Right ventricle myocardium inferior (tissue), 1 donor: ENCODE results near the gene IFT122. TPM values are rescaled to one million over a fixed set of nuclear protein-coding genes. Genes with fewer than 3 reads are reported as not detected.

Experiments used
- ATAC-seq: fragments of 200-7000 bp; cut with Tn5 transposase; one replicate; pipeline ENCODE4 v1.9.1; 2020; ENCODE audit warnings: mild to moderate bottlenecking, moderate library complexity
- DNase-seq: peaks from one replicate; pipeline ENCODE4 v3.0.0; 2021; ENCODE audit errors: missing footprints
- intact Hi-C: fragments of 100-400 bp; cut with DNase I; formaldehyde crosslinking; loops from one replicate; pipeline ENCODE4 v1.11.0; 2022
- total RNA-seq: library from RNA; stranded (reverse); fragmentation: NEBNext Ultra II Directional; extraction: Animal tissue kit (Norgen Biotek cat#: 25700); gene quantifications from one replicate; pipeline ENCODE4 v1.2.1, GENCODE V29; 2021
- donor health status: DM: no; HTN: yes; CAD: no; lungs with severe emphysema.

The IFT122 gene
- total RNA-seq, 1 donor from 2014 or later = 19.7 TPM

DNA sequence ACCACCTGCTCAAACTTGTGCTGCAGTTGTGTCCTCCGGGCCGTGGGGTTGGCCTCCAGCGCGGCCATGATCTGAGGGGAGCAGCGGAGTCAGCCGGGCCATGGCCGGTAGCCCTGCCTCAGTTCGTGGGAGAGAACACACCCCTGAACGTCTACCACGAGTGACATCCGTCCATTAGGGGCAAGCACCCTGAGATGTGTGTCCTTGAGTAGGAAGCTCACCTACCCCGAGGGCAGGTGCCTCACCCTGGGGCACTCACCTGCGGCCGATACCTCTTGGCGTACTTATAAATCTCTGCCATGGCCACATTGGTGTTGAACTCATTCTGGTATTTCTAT is 116.3 kb downstream of the IFT122 start:
- DNase-seq (peak; percentile 51), ATAC-seq (no peak)
- intact Hi-C loops = no loop called here

DNA sequence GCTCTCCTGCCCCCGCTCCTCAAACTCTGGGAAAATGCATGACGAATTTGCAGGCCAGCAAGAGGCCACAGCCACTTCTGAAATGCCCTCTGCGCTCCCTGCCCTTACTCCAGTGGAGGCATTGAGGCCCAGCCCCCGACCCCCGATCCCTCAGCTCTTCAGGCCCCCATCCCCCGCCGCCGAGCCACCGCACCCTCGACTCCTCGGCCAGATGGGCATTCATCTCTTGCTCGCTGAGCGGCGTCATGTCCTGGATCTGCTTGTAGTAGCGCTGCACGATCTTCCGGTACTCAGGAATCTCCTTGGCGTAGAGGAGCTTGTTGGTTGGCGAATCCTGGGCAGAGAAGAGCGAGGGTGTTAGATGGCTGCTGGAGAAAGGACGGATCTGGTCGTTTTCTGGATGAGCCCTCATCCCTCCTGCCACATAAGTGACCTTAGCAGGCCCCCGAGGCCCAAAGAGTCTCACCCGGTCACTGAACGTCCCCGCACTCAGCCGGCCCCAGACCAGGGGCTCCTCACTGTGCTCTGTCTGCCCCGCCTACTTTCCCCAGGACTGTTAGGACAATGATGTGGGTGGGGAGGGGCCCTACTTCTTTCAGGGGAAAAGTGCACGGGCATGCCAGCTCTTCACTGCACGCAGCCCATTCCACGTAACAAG is 117.0 kb downstream of the IFT122 start:
- no peak for ATAC-seq
- intact Hi-C loops = no loop called here
- DNase-seq = peak; percentile 68

DNA sequence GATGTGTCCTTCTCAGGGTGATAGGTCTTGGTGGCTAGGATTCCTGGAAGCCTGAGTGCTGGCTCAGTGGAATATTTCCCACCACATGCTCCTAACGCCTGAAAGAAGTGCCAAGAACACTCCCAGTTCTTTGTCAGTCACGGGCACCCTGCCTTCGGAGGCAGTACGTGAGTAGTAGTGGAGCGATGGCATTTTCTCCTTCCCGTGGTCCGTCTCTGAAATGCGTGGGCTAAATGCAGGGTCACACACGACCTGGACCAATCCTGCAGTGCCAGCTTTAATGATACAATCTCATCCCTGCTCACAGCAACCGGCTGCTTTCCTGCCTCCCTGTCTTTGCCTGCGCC is 117.5 kb downstream of the IFT122 start:
- peak; percentile 72 for DNase-seq
- peak; percentile 35 for ATAC-seq
- intact Hi-C loops = no loop called here

DNA sequence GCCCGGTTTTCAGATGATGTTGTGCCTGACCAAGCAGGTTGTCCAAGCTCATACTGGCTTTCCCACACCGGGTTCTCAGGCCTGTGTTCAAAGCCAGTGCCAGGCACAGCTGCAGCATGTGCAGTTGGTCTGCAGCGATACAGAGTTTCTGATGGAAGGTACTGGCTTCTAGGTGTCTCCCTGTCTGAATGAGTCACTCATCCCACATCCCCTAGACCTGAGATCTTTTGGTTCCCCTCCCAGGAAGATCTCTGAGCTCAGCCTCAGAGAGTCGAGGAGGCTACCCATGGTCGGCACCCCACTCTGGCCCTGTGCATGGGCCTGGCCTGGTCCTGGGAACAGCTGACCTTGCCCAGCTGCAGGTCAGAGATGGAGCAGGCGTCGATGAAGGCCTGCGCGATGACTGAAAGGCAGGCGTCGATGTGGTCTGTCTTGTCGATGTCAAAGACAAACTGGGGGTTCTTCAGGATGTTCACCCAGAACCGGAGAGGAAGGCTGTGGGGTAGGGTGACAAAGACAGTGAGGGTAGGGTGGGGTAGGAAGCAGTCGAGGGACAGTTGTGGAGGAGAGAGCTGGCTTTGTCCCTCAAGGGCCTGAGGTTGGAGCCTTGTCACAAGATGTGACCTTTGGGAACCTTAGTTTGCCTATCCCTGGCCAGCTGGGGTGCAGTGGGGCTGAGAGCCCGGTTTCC is 118.2 kb downstream of the IFT122 start:
- peak; percentile 43 for DNase-seq
- intact Hi-C loops = no loop called here
- ATAC-seq = no peak

DNA sequence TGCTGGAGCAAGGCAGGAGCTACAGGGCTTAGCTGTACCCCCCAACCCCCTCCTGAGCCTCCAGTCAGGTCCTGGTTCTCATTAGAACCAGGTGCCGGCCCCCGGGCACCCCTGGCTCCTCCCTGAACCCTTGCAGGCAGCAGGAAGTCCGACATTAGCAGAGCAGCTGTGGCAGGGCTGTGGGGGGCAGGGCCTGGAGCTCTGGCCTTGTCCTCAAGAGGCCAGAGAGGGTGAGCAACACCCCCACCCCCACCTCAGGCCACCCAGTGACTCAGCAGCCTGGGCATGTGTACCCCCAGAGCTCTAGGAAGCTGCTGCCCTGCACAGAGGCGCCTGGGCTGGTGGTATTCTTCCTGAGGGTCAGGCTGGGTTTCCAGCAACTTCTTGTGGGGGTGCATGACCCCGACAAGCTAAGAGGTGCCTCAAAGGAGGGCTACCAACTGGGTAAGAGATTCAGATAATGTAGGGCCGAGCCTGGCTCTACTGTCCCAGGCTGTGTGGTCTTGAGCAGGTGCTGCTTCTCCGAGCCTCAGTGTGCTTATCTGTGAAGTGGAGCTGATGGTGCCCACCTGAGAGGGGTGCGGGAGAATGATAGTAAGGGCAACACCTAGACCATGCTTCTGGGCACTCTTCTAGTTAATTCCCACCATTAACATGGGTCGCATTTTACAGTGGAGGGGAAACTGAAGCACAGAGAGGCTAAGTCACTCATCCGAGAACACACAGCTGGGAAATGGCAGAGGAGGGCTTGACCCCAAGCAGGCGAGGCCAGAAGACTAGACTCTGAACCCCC is 118.9 kb downstream of the IFT122 start:
- peak; percentile 37 for DNase-seq
- intact Hi-C loops = no loop called here
- ATAC-seq = no peak

DNA sequence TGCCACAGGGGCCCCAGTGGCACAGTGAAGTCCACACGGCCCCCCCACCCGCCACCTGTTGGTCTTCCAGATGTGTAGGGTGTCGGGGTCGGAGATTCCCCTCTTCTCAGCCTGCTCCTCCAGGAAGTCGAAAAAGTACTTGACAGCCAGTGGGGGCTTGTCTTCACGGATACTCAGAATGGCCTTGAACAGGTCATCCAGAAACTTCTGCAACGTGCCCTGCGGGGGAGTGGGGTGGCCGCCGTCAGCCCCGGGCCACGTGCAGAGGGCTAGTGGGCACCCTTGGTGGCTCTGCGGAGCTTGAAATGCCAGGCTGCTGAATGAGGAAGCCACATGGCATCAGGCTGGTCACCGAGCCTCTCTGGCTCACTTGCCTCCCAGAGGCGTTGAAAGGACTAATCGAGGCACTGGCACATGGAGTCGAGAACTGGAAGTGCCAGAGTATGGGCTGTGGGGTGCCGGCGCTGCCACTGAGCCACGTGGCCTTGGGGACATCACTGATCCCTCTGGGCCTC is 119.6 kb downstream of the IFT122 start:
- intact Hi-C loops = loop anchor here (2.0 kb wide), 3 partner anchors 45 to 67 kb away; no protein-coding TSS in a partner anchor
- ATAC-seq (no peak), DNase-seq (peak; percentile 55)

DNA sequence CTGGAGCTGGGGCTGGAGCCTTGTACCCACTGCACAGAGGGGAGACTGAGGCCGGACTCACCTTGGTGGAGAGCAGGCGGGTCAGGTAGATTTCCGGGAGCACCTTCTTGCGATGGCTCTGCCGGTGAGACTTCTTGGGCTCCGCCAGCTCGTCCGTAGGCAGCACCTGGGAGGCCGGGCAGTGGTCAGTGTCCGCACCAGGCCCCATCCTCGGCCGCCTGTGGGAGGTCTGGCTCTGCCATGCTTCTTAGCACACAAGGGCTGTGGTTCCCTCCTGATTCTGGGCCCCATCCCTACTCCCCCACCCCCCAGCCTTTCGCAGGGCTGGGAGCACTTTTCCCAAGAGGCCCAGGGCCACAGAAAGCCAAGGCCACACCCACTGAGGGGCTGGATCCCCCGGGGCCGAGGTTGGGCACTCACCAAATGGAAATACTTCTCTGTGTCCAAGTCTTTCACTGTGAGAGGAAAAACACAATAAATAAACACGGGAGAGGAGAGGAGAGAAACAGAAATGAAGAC is 120.3 kb downstream of the IFT122 start:
- DNase-seq (no peak), ATAC-seq (peak; percentile 7)
- intact Hi-C loops = loop anchor here (2.0 kb wide), 3 partner anchors 44 to 66 kb away; no protein-coding TSS in a partner anchor

DNA sequence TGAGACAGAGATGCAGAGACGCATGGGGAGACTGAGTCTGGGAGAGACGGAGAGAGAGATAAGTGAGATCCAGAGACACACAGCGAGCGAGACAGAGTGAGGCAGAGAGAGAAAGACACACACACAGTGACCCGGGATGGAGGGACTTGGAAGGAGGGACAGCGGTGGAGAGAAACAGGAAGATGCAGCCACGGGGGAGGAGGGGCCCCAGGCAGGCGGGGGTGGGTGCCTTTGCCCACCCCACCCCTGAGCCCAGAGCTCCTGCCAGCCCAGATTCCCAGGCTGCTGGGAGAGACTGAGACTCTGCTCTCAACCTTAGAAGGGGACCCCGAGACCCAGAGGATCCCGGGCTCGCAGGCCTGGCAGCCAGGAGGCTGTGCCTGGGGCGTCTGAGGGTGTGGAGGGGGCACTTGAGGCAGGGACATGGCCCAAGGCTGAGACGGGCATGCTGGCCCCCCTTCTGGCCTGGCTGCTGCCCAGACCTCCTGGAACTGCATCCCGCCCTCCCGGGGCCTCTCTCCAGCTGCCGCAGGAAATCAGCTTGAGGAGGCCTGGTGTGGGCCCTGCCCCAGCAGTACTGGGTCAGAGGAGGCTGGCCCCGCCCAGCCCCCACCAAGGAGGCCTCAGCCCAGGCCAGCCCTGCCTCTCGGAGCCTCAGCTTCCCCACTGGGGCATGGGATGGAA is 121.0 kb downstream of the IFT122 start:
- peak; percentile 86 for ATAC-seq
- intact Hi-C loops = loop anchor here (2.0 kb wide), 3 partner anchors 44 to 66 kb away; no protein-coding TSS in a partner anchor
- DNase-seq = peak; percentile 90

DNA sequence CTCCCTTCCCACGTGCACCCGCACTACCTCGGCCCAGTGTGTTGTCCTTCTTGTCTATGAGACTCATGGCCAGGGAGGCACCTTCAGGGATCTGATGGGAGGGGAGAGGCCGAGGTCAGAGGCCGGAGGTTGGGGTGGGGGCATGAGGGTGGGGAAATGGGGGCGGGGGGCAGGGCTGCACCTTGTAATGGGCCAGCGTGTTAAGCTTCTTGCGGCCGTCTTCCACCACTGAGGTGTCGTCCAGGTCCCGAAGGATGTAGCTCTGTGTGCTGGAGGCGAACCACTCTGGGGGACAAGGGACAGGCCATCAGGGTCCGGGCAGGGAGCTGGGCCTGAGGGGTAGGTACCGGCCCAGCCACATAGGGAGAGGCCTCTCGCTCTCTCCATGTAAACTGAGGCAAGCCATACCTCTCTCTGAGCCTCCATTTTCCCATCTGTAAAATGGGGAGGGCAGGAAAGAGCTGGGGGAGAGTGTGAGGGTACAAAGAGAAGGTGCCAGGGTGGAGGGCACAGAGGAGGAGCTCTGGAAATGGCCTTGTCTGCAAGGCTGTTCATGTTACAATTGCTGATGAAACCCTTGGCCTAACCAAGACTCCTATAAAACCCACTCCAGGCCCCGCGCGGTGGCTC is 121.7 kb downstream of the IFT122 start:
- ATAC-seq (no peak), DNase-seq (no peak)
- intact Hi-C loops = loop anchor here (2.0 kb wide), 3 partner anchors 43 to 65 kb away; no protein-coding TSS in a partner anchor

DNA sequence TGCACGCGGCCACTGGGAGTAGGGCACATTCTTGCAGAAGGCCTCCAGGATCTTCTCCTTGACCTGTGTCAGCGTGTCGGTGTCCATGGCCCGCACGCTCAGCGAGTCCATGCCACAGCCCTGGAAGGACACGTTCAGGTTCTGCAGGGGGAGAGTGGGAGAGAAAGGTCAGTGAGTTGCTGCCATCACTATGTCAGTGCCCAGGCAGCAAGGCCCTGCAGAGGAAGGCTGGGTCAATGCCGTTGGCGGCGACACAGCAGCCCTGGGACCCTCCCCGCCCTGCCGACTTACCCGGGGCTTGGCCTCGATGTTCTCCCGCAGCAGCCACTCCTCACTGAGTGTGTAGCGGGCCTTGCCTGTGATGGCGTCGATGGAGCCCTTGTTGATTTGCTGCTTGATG is 122.8 kb downstream of the IFT122 start:
- DNase-seq (no peak), ATAC-seq (no peak)
- intact Hi-C loops = no loop called here

DNA sequence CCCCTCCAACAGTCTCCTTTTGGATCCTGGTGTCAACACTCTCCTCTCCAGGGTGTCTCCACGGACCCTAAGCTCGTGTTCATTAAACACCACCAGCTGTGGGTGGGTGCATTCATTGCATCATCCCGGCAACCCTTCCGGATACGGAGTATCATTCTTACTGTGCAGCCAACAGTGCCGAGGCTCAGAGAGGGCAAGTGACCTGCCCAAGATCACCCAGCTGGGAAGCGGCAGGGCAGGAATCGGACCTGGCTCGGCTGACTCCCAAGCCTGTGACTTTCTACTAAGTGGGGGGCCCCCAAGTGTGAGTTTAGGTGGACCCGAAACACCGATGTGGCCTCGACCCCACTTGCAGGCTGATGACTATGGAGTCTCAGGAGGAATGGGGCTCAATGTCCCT is 123.3 kb downstream of the IFT122 start:
- ATAC-seq (no peak), DNase-seq (no peak)
- intact Hi-C loops = no loop called here

DNA sequence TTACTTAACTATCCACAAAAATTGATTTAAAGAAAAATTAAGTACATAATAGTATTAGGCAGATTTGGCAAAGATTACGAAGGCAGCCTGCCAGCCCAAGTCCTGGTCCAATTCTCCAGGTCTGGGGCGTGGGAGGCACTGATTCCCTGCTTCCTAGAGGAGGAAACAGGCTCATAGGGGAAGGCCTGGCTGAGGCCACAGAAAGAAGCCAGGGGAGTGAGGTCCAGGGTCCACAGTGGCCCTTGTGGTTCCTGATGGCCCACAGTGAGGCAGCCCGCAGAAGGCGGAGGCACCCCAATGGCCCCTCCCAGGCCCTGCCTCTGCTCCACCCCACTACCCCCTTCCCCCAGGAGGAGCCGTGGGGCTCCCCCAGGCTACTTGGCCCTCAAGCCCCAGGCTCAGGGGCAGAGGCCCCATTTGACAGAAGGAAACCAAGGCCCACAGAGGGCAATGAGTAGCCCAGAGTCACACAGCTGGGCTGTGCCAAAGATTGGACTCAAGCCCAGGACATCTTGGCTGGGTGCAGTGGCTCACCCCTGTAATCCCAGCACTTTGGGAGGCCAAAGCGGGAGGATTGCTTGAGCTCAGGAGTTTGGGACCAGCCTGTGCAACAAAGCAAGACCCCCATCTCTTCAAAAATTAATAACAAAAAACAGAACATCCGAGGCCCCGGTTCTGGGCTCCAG is 124.0 kb downstream of the IFT122 start:
- ATAC-seq (no peak), DNase-seq (no peak)
- intact Hi-C loops = no loop called here

DNA sequence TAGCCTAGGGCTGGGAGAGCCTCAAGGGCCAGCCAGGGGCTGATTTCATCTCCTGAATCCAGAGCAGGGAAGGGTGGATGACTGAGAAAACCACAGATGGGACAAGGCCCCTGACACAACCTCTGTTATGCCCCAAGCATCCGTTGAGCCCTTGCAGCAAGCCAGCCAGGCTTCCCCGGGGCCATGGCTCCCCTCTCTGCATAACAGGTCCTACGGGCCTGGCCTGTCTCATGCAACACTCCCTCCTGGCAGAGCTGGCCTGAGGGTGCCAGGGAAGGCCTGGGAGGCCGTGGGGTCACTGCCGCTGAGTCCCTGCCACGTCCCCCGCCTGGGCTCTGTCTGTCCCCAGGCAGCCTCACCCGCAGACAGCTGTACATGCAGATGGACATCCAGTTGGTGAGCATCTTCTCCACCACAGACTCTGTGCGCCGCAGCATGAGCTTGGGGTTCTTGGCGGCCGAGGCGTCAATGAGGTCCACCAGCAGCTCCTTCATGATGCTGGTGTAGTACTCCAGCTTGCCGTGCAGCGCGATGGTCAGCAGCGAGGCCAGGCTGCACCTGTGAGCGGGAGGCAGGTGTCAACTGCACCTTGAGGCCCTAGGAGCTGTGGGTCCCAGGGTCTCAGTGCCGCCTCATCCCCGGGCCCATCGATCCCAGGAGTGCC is 125.1 kb downstream of the IFT122 start:
- DNase-seq = no peak
- intact Hi-C loops = no loop called here
- ATAC-seq = no peak

DNA sequence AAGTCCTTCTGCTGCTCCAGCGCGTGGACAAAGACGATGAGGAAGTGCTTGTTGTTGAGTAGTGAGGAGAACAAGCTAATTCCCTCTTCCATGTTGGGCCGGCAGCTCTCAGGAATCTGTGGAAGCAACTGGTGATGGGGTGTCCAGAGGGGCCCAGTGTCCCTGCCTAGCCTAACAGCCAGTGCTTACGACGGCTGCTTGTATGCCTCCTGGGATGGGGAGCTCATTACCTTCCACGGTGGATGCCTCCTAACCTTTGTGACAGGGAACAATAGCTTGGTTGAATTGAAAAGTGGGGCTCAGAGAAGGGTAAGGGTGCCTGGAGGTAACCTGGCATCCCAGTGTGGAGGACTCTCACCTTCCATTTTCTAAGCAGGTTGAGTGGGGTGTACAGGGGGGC is 125.9 kb downstream of the IFT122 start:
- ATAC-seq (no peak), DNase-seq (no peak)
- intact Hi-C loops = no loop called here

DNA sequence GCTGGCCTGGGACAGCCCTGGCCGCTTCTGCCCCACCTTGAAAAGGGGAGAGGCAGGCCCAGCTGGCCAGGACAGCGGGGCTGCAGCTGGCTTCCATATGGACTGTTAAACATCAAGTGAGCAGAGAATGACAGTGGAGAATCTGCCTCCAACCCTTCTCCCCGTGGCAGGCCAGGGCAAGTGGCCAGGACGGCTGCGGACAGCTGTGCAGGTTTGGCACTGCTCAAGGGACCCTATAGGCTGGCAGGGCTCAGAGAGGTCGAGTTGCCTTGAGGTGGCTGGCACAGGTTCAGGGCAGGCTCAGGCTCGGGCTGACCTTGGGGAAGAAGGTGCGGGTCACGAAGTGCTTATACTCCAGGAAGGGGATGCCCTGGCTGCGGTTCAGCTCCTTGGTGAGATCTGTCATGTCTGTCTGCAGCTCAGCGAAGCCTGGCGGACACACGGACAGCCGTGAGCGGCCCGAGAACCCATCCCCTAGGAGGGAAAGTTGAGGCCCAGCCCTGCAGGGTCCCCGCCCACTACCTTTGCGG is 127.2 kb downstream of the IFT122 start:
- intact Hi-C loops = no loop called here
- DNase-seq (no peak), ATAC-seq (peak; percentile 50)

DNA sequence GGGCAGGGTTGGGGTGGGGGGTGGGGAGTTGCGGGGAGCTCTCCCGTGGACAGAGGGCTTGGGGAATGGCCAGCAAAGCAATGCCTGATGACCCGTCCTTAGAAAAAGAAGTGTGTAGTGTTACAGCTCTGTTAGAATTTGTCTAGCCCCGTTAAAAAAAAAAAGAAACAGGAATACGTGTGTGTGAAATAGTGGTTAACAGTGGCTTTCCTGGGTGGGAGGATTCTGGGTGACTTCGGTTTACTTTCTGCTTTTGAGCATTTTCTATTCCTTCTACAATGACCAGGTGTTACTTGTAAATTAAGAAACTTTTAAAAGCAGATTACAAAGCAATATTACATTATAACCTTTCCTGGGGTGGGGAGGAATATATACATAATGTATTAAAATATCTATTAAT is 127.9 kb downstream of the IFT122 start:
- DNase-seq (no peak), ATAC-seq (no peak)
- intact Hi-C loops = no loop called here

DNA sequence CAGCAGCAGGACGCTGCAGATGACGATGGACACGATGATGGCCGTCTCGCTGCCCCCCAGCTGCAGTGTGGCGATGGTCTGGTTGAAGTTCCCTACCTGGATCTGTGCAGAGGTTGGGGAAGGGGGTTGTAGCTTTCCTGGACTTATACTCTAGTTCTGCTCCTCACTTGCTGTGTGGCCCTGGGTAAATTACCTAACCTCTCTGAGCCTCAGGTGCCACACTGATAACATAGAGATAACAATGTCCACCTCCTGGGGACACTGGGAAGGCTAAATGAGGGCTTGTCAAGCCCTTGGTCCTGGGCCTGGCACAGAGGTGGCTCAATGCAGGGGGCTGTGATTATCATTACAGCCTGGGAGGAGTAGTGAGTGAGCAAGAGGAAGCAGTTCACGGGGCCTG is 129.8 kb downstream of the IFT122 start:
- no peak for DNase-seq
- intact Hi-C loops = no loop called here
- ATAC-seq = no peak
